GM12875 (cell line): ENCODE results near the gene DLL3.

Experiments used
- H3K4me3 ChIP-seq: one replicate; pipeline ENCODE4 v1.5.1; 2011; ENCODE audit warnings: low read depth, low read length, control low read depth
- TF ChIP-seq, protein P1 (sequence below): IDR thresholded peaks from 2 replicates; pipeline ENCODE4 v1.5.1; 2011; ENCODE audit warnings: low read depth, mild to moderate bottlenecking, control low read depth, inconsistent platforms, low read length, moderate library complexity, borderline replicate concordance; ENCODE audit not compliant: insufficient read depth

The DLL3 gene

GRCh38 chr19:39469036-39469435, 29.7 kb upstream of the DLL3 start:
- TF ChIP-seq, protein P1, sequence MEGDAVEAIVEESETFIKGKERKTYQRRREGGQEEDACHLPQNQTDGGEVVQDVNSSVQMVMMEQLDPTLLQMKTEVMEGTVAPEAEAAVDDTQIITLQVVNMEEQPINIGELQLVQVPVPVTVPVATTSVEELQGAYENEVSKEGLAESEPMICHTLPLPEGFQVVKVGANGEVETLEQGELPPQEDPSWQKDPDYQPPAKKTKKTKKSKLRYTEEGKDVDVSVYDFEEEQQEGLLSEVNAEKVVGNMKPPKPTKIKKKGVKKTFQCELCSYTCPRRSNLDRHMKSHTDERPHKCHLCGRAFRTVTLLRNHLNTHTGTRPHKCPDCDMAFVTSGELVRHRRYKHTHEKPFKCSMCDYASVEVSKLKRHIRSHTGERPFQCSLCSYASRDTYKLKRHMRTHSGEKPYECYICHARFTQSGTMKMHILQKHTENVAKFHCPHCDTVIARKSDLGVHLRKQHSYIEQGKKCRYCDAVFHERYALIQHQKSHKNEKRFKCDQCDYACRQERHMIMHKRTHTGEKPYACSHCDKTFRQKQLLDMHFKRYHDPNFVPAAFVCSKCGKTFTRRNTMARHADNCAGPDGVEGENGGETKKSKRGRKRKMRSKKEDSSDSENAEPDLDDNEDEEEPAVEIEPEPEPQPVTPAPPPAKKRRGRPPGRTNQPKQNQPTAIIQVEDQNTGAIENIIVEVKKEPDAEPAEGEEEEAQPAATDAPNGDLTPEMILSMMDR, result no peak
- H3K4me3 ChIP-seq, result no peak overlapping the region

- H3K4me3 ChIP-seq, result no peak overlapping the region
- TF ChIP-seq, protein P1, result no peak
These were observed 29.2 kb upstream of the DLL3 start for GRCh38 chr19:39469567-39469966.

GRCh38 chr19:39470724-39471339, 27.9 kb upstream of the DLL3 start:
- TF ChIP-seq, protein P1, result no peak
- H3K4me3 ChIP-seq, result no peak overlapping the region

DNA sequence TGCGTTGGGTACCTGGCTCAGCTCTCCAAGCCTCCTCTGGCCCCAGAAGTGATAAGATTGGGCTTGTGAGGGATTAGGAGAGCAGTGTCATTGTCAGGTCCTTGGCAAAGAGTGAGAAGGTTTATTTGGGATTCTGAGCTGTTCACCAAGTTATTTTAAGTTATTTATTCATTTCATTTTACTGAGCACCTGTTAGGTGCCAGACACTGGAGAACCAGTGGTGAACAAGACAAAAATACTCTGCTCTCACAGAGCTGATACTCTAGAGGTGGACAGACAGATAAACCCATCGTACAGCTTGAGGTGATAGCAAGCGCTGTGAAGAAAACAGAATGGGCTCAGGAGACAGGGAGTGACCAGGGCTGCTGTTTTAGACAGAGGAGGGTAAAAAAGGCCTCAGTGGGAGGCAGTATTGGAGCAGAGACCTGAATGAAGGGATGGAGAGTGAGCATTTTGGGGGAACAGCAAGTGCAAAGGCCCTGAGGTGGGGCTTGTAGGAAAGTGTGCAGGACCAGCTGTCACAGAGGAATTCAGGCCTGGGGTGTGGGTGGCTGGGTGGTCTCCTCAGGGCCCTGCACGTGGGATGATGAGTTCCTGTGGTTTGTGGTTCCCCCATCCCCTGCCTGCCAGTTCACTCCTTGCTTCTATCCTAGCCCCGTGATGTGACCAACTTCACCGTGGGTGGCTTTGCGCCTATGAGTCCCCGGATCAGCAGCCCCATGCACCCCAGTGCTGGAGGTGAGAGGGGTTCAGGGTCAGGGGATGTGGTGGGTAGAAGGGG, 26.8 kb upstream of the DLL3 start:
- no peak overlapping the region for H3K4me3 ChIP-seq
- TF ChIP-seq, protein P1, result no peak

DNA sequence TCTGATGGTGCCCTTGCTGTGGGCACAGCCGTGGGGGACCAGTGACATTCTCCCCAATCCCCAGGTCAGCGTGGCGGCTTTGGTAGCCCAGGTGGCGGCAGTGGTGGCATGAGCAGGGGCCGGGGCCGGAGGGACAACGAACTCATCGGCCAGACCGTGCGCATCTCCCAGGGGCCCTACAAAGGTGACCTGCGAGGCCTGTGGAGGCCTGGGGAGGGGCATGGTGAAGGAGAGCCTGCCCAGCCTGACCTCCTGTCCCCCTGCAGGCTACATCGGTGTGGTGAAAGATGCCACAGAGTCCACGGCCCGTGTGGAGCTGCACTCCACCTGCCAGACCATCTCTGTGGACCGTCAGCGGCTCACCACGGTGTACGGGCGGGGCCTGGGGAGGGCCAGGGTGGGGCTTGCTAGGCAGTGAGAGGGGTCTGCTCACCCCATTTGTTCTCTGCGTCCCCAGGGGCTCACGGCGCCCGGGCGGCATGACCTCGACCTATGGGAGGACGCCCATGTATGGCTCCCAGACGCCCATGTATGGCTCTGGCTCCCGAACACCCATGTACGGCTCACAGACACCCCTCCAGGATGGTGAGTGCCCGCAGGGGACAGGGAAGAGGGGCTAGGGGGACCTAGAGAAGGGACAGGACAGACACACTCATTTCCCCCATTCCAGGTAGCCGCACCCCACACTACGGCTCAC, 25.9 kb upstream of the DLL3 start:
- TF ChIP-seq, protein P1, result no peak

DNA sequence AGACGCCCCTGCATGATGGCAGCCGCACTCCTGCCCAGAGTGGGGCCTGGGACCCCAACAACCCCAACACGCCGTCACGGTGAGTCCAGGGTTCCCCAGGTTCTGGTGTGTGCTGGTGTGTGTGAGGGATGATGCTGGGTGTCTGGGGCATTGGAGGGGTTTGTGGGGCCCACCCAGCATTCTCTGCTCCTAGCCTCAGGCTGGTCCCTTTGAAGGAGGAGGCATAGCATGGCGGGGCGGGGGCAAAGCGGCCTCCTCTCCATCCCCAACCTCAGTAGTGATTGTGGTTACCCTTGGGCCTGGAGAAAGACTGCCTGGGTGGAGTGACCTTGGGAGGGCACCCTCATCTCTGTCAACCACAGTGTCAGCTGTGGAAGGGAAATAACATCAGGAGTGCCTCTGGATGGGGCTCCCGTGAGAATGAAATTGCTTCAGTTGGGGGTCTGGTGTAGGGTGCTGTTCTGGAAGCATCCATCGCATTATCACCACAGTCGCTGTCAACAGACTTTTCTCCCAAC, 25.2 kb upstream of the DLL3 start:
- TF ChIP-seq, protein P1, result no peak

More for the DNA sequence above, 25.9 kb upstream of the DLL3 start:
- H3K4me3 ChIP-seq, result no peak overlapping the region

More for the DNA sequence above, 25.2 kb upstream of the DLL3 start:
- no peak overlapping the region for H3K4me3 ChIP-seq
